Peyer's patch (tissue), 4 donors: Measurements from ENCODE around the gene ACTN3. TPM values are rescaled to one million over a fixed set of nuclear protein-coding genes. Genes with fewer than 3 reads are reported as not detected.

ENCODE experiments used
- DNase-seq, 3 donors: peaks; one replicate each; pipeline ENCODE4 v3.0.0-alpha.2; 2017 to 2019
- H3K27ac ChIP-seq, 4 donors: fragments of 200-600 bp; sonication (generic); one replicate each; pipeline ENCODE4 v1.5.1; 2016 to 2019
- H3K27me3 ChIP-seq, 2 donors: fragments of 200-600 bp; sonication (generic); one replicate each; pipeline ENCODE4 v1.5.1; 2019
- H3K36me3 ChIP-seq, 3 donors: fragments of 200-600 bp; sonication (generic); one replicate each; pipeline ENCODE4 v1.5.1; 2016 to 2019
- H3K4me1 ChIP-seq, 4 donors: fragments of 200-600 bp; sonication (generic); one replicate each; pipeline ENCODE4 v1.5.1; 2016 to 2019
- H3K4me3 ChIP-seq, 4 donors: fragments of 200-600 bp; sonication (generic); 1 replicate in 3 of 4; 2 replicates in 1 of 4; pipeline ENCODE4 v1.5.1; 2016 to 2019; ENCODE audit warnings: mild to moderate bottlenecking in 1 of 4
- H3K9me3 ChIP-seq, 4 donors: fragments of 200-600 bp; sonication (generic); one replicate each; pipeline ENCODE4 v1.5.1; 2016 to 2019; ENCODE audit warnings: mild to moderate bottlenecking in 1 of 4
- CTCF ChIP-seq, 6 experiments: fragments of 450-650 bp in 4 of 6; fragments of 200-600 bp in 2 of 6; sonication (generic) in 1 of 6; IDR thresholded peaks; one replicate each; pipeline ENCODE4 v1.5.1; 2017 to 2019; ENCODE audit warnings: antibody characterized with exemption in 6 of 6, mild to moderate bottlenecking in 3 of 6, moderate library complexity in 1 of 6
- POLR2A ChIP-seq, 2 donors: fragments of 450-650 bp; IDR thresholded peaks; one replicate each; pipeline ENCODE4 v1.5.1; 2017; ENCODE audit warnings: antibody characterized with exemption in 2 of 2, mild to moderate bottlenecking in 2 of 2, moderate library complexity in 2 of 2
- total RNA-seq, 4 donors: library from RNA; depleted of rRNA; stranded (reverse); fragments of >200 nt; gene quantifications; one replicate each; pipeline ENCODE4 v1.1.0, GENCODE V29; 2016

ACTN3 gene
- total RNA-seq, 4 donors from 2014 or later = not detected

GRCh38 chr11:66510271-66510989, 36.3 kb upstream of the ACTN3 start, which contains the start of gene BBS1:
TSS of gene BBS1 (plus strand) at chr11:66510635. CDS start at chr11:66510660, 25 bp downstream.
- Histone ChIP-seq H3K27me3 (no peaks in the 10 kb centered on the region), H3K4me3 (peak within 1 kb of the TSS; percentile 50 to 93 (median 68)), H3K36me3 (peaks cover 0 to 12% (median 0%) of the 10 kb centered on the region in 3 donors), H3K27ac (peak within 1 kb of the TSS in 2 of 4 donors; percentile 61 to 63), H3K4me1 (peaks cover 0 to 11% (median 0%) of the 10 kb centered on the region in 4 donors), H3K9me3 (no peaks in the 10 kb centered on the region)
- DNase-seq = peak; percentile 76 to 92 (median 92)
- TF ChIP-seq POLR2A (IDR thresholded peaks at IDR 0.05) (peak in 1 of 2 donors; percentile 38), CTCF (IDR thresholded peaks at IDR 0.05) (no peak)

DNA sequence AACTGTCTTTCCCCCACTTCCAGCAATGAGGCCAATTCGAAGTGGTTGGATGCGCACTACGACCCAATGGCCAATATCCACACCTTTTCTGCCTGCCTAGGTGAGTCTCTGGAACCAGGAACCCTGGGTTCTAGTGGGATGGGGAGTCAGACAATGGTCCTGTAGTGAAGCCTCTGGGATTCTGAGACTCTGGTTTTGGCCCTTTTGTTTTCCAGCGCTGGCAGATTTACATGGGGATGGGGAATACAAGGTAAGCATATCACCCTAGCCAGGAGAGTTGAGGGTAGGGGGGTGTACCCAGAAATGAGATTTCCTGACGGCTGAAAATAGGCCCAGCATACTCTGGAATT, 35.7 kb upstream of the ACTN3 start:
- Histone ChIP-seq H3K4me1 (peaks cover 0 to 11% (median 0%) of the 10 kb centered on the region in 4 donors), H3K27ac (peak overlapping the region in 2 of 4 donors; percentile 61 to 63), H3K9me3 (no peaks in the 10 kb centered on the region), H3K4me3 (peak overlapping the region; percentile 50 to 93 (median 68)), H3K36me3 (peaks cover 0 to 11% (median 0%) of the 10 kb centered on the region in 3 donors), H3K27me3 (no peaks in the 10 kb centered on the region)
- TF ChIP-seq POLR2A (IDR thresholded peaks at IDR 0.05) (no peak), CTCF (IDR thresholded peaks at IDR 0.05) (no peak)
- DNase-seq = no peak

- DNase-seq = no peak
- H3K27ac ChIP-seq = no peak overlapping the region
- H3K36me3 ChIP-seq = peaks cover 0 to 59% (median 0%) of the 10 kb centered on the region in 3 donors
- no peaks in the 10 kb centered on the region for H3K27me3 ChIP-seq
- no peaks in the 10 kb centered on the region for H3K4me1 ChIP-seq
- no peak for TF ChIP-seq CTCF (IDR thresholded peaks at IDR 0.05)
- no peak for TF ChIP-seq POLR2A (IDR thresholded peaks at IDR 0.05)
- no peaks in the 10 kb centered on the region for H3K9me3 ChIP-seq
- H3K4me3 ChIP-seq = no peak overlapping the region
These were observed 23.1 kb upstream of the ACTN3 start for GRCh38 chr11:66523611-66524010.

- H3K27me3 ChIP-seq = no peaks in the 10 kb centered on the region
- H3K36me3 ChIP-seq = peaks cover 0 to 55% (median 0%) of the 10 kb centered on the region in 3 donors
- no peak for DNase-seq
- TF ChIP-seq CTCF (IDR thresholded peaks at IDR 0.05) = no peak
- TF ChIP-seq POLR2A (IDR thresholded peaks at IDR 0.05) = no peak
- H3K27ac ChIP-seq = no peak overlapping the region
- no peaks in the 10 kb centered on the region for H3K4me1 ChIP-seq
- no peaks in the 10 kb centered on the region for H3K9me3 ChIP-seq
- no peak overlapping the region for H3K4me3 ChIP-seq
These were observed 22.2 kb upstream of the ACTN3 start for GRCh38 chr11:66524304-66525040.

GRCh38 chr11:66529069-66529468, 17.6 kb upstream of the ACTN3 start:
- Histone ChIP-seq H3K4me3 (no peak overlapping the region), H3K27ac (no peak overlapping the region), H3K4me1 (no peaks in the 10 kb centered on the region), H3K27me3 (no peaks in the 10 kb centered on the region), H3K9me3 (no peaks in the 10 kb centered on the region), H3K36me3 (peaks cover 0 to 26% (median 0%) of the 10 kb centered on the region in 3 donors)
- no peak for TF ChIP-seq POLR2A (IDR thresholded peaks at IDR 0.05)
- TF ChIP-seq CTCF (IDR thresholded peaks at IDR 0.05) = no peak
- DNase-seq = no peak
